GM21367 (cell line): ENCODE measurements around the gene FAM107B.

Experiments
- ATAC-seq: cut with Tn5 transposase; IDR thresholded peaks from one replicate; pipeline ENCODE4 v1.9.1; 2021; ENCODE audit not compliant: unreplicated experiment

FAM107B gene

GRCh38 chr10:14584661-14585060 is 190.0 kb downstream of the FAM107B start:
- no peak for ATAC-seq

GRCh38 chr10:14583967-14584366 is 190.7 kb downstream of the FAM107B start:
- no peak for ATAC-seq

GRCh38 chr10:14583252-14583651 is 191.4 kb downstream of the FAM107B start:
- no peak for ATAC-seq

GRCh38 chr10:14581553-14582321 is 193.0 kb downstream of the FAM107B start:
- no peak for ATAC-seq

GRCh38 chr10:14580671-14581332 is 193.9 kb downstream of the FAM107B start:
- ATAC-seq: no peak

- no peak for ATAC-seq
Measured at GRCh38 chr10:14579405-14579804, 195.3 kb downstream of the FAM107B start.

GRCh38 chr10:14578060-14578952 is 196.4 kb downstream of the FAM107B start:
- no peak for ATAC-seq

GRCh38 chr10:14574885-14575284 is 199.8 kb downstream of the FAM107B start:
- no peak for ATAC-seq

GRCh38 chr10:14574291-14574690 is 200.4 kb downstream of the FAM107B start:
- no peak for ATAC-seq

GRCh38 chr10:14573666-14574261 is 200.9 kb downstream of the FAM107B start:
- ATAC-seq: no peak

GRCh38 chr10:14572811-14573210 is 201.9 kb downstream of the FAM107B start:
- ATAC-seq: no peak

- peak; percentile 52 for ATAC-seq
Measured at GRCh38 chr10:14571866-14572507, 202.7 kb downstream of the FAM107B start.

GRCh38 chr10:14570800-14571199 is 203.9 kb downstream of the FAM107B start:
- ATAC-seq: no peak

GRCh38 chr10:14569274-14570060 is 205.2 kb downstream of the FAM107B start:
- no peak for ATAC-seq

GRCh38 chr10:14567421-14567820 is 207.3 kb downstream of the FAM107B start:
- ATAC-seq: no peak

- no peak for ATAC-seq
Measured at GRCh38 chr10:14566498-14566897, 208.2 kb downstream of the FAM107B start.

- ATAC-seq: no peak
Measured at GRCh38 chr10:14565199-14565598, 209.5 kb downstream of the FAM107B start.

- ATAC-seq: no peak
Measured at GRCh38 chr10:14564268-14564744, 210.4 kb downstream of the FAM107B start.

- ATAC-seq: no peak
Measured at GRCh38 chr10:14563359-14563940, 211.2 kb downstream of the FAM107B start.

- ATAC-seq: no peak
Measured at GRCh38 chr10:14563076-14563336, 211.7 kb downstream of the FAM107B start.
